Psoas muscle (tissue), 8 donors: ENCODE measurements around the gene SNED1. TPM values are rescaled to one million over a fixed set of nuclear protein-coding genes. Genes with fewer than 3 reads are reported as not detected.
A peak's percentile ranks its signal among the peaks of the same experiment; 100 is the strongest.

Source experiments
- ATAC-seq, 4 donors: fragments of 200-7000 bp; cut with Tn5 transposase; one replicate each; pipeline ENCODE4 v1.9.1; 2020; ENCODE audit warnings: moderate library complexity in 3 of 4, mild to moderate bottlenecking in 2 of 4
- DNase-seq, 2 donors: peaks; one replicate each; pipeline ENCODE4 v3.0.0-alpha.2; 2020
- H3K27ac ChIP-seq: fragments of 200-600 bp; one replicate; pipeline ENCODE4 v1.8.0; 2022
- H3K27me3 ChIP-seq, 3 donors: fragments of 200-600 bp in 1 of 3; one replicate each; pipeline versions ENCODE4 v1.6.1 to v1.8.0; 2013 to 2022; ENCODE audit warnings: low read length in 2 of 3, mild to moderate bottlenecking in 2 of 3, moderate library complexity in 1 of 3; ENCODE audit not compliant: insufficient read depth in 3 of 3
- H3K36me3 ChIP-seq, 2 donors: fragments of 200-600 bp in 1 of 2; one replicate each; pipeline versions ENCODE4 v1.6.1 to v1.8.0; 2013 to 2022; ENCODE audit warnings: low read depth in 1 of 2, mild to moderate bottlenecking in 1 of 2, moderate library complexity in 1 of 2; ENCODE audit not compliant: insufficient read depth in 1 of 2
- H3K4me1 ChIP-seq: fragments of 200-600 bp; one replicate; pipeline ENCODE4 v1.8.0; 2022
- H3K4me3 ChIP-seq: fragments of 200-600 bp; one replicate; pipeline ENCODE4 v1.8.0; 2022; ENCODE audit warnings: mild to moderate bottlenecking
- H3K9me3 ChIP-seq: fragments of 200-600 bp; one replicate; pipeline ENCODE4 v1.8.0; 2022
- WGBS, 3 donors: extraction: QIAGEN DNeasy Blood & Tissue Kit; methylation state at CpG; one replicate each; pipeline versions ENCODE4 v1.1.6 to v1.1.7; 2013; 5-methylcytosine and 5-hydroxymethylcytosine counted together
- intact Hi-C, 2 donors: fragments of 100-400 bp; cut with DNase I; formaldehyde crosslinking; loops; one replicate each; pipeline versions ENCODE4 v1.11.0 to v1.14.2; 2022
- polyA plus RNA-seq, 3 donors: library from polyadenylated mRNA; stranded (reverse); fragments of 200-250 nt; gene quantifications; one replicate each; pipeline ENCODE4 v1.2.3, GENCODE V29; 2013
- total RNA-seq, 4 donors: library from RNA; stranded (reverse); fragmentation: NEBNext Ultra II Directional in 2 of 4; extraction: Animal tissue kit (Norgen Biotek cat#: 25700) in 2 of 4; gene quantifications; one replicate each; pipeline versions ENCODE4 v1.2.1 to v1.2.4, GENCODE V29; 2021 to 2023
- TF ChIP-seq, protein P1 (sequence below): fragments of 200-600 bp; IDR thresholded peaks from one replicate; pipeline ENCODE4 v1.8.0; 2022; ENCODE audit warnings: antibody characterized with exemption
- donor health status: healthy with polysubstance abuse.
- donor health status: DM: no; HTN: no; CAD: no; lungs with moderate emphysema.
- donor health status: Bipolar disorder and iron deficiency.
- donor health status: healthy.
- donor health status: DM: yes; HTN: yes; CAD: no.
- donor health status: DM: no; HTN: no; CAD: no.
- donor health status: DM: no; HTN: no; CAD: no.
- donor health status: DM: yes; HTN: yes; CAD: no.

Gene SNED1
- total and polyA plus RNA-seq, 7 donors, result 7.8 to 36.9 (median 9.2) TPM

DNA sequence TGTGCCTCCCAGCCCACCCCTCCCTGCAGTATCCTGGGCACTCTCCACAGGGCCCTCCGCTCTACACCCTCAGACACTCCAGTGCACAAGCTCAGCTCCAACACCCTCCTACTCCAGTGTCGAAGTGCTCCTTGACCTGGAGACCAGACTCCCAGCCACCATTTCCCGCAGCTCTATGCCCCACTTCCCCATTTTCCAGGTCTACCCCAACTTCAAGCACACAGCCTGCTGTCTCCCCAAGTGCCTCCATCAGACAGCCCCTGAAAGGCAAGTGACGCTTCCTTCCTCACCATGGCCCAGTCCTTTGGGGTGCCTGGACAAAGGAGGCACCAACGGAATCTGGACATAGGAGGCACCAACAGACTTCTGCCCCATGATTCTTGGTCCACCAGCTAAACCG, 143.6 kb downstream of the SNED1 start:
- TF ChIP-seq, protein P1, sequence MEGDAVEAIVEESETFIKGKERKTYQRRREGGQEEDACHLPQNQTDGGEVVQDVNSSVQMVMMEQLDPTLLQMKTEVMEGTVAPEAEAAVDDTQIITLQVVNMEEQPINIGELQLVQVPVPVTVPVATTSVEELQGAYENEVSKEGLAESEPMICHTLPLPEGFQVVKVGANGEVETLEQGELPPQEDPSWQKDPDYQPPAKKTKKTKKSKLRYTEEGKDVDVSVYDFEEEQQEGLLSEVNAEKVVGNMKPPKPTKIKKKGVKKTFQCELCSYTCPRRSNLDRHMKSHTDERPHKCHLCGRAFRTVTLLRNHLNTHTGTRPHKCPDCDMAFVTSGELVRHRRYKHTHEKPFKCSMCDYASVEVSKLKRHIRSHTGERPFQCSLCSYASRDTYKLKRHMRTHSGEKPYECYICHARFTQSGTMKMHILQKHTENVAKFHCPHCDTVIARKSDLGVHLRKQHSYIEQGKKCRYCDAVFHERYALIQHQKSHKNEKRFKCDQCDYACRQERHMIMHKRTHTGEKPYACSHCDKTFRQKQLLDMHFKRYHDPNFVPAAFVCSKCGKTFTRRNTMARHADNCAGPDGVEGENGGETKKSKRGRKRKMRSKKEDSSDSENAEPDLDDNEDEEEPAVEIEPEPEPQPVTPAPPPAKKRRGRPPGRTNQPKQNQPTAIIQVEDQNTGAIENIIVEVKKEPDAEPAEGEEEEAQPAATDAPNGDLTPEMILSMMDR, result no peak
- no peaks in the 10 kb centered on the region for H3K9me3 ChIP-seq
- H3K4me1 ChIP-seq, result no peaks in the 10 kb centered on the region
- ATAC-seq, result no peak
- intact Hi-C loops, result no loop called here
- no peaks in the 10 kb centered on the region for H3K36me3 ChIP-seq
- no peaks in the 10 kb centered on the region for H3K27me3 ChIP-seq
- H3K27ac ChIP-seq, result no peak overlapping the region
- WGBS, 3 donors, result 93 to 98% (median 97%) methylated on average over 6 of the region's 6 CpGs
- peak in 1 of 2 donors; percentile 19 for DNase-seq
- H3K4me3 ChIP-seq, result no peak overlapping the region

DNA sequence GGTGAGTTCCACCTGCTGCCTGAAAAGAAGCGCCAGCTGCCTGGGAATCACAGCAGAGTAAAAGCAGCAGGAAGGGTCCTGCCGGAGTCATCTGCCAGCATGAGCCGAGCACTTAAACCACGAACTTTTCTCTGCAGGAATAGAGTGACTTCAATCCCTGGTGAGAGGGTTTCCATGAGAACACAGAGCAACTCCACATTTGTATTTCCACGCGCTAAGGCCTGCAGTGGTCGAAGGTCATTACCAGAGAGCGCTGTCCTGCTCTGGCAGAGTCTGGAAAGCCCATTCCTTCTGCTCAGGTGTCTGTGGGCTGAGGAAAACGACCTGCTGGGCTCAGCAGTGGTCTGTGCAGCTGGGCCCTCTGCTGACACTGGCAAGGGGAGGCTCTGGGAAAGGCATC, 144.2 kb downstream of the SNED1 start:
- WGBS, 3 donors, result 88 to 92% (median 91%) methylated on average over 9 of the region's 9 CpGs
- Histone ChIP-seq H3K9me3 (no peaks in the 10 kb centered on the region), H3K36me3 (no peaks in the 10 kb centered on the region), H3K27ac (no peak overlapping the region), H3K4me3 (no peak overlapping the region), H3K4me1 (no peaks in the 10 kb centered on the region), H3K27me3 (peaks cover 0 to under 1% (median 0%) of the 10 kb centered on the region in 3 donors)
- no peak for ATAC-seq
- DNase-seq, result peak in 1 of 2 donors; percentile 15
- intact Hi-C loops, result no loop called here
- TF ChIP-seq, protein P1, result no peak

Other genes with a start within 250 kb of the SNED1 start
- gene KIF1A, start 178.4 kb upstream of the SNED1 start, total RNA-seq, result 1 to 10 TPM in 1 of 4 donors, under 1 TPM in 1, not detected in 2; 0.18 to 1.2 TPM
- under 1 TPM; 0.01 to 0.12 (median 0.10) TPM for gene KIF1A, start 178.4 kb upstream of the SNED1 start, polyA plus RNA-seq
- under 1 TPM in 1 of 4 donors, not detected in 3; 0.30 TPM for gene AGXT, start 129.8 kb upstream of the SNED1 start, total RNA-seq
- gene AGXT, start 129.8 kb upstream of the SNED1 start, polyA plus RNA-seq, result 1 to 10 TPM in 1 of 3 donors, under 1 TPM in 1, not detected in 1; 0.11 to 1.3 TPM
- gene MAB21L4, start 102.5 kb upstream of the SNED1 start, total RNA-seq, result not detected
- not detected for gene MAB21L4, start 102.5 kb upstream of the SNED1 start, polyA plus RNA-seq
- not detected for gene CROCC2, start 92.3 kb upstream of the SNED1 start, total RNA-seq
- gene CROCC2, start 92.3 kb upstream of the SNED1 start, polyA plus RNA-seq, result under 1 TPM in 1 of 3 donors, not detected in 2; 0.01 TPM
- gene MTERF4, start 103.7 kb downstream of the SNED1 start, total RNA-seq, result 10 to 100 TPM; 27.3 to 39.0 (median 32.6) TPM
- 10 to 100 TPM; 31.8 to 48.0 (median 32.8) TPM for gene MTERF4, start 103.7 kb downstream of the SNED1 start, polyA plus RNA-seq
- 1 to 10 TPM in 2 of 4 donors, under 1 TPM in 2; 0.71 to 1.9 (median 1.2) TPM for gene PASK, start 150.9 kb downstream of the SNED1 start, total RNA-seq
- gene PASK, start 150.9 kb downstream of the SNED1 start, polyA plus RNA-seq, result 1 to 10 TPM in 1 of 3 donors, under 1 TPM in 2; 0.41 to 1.3 (median 0.44) TPM
- gene PPP1R7, start 151.8 kb downstream of the SNED1 start, total RNA-seq, result 10 to 100 TPM; 71.3 to 80.8 (median 72.2) TPM
- 100 to 1,000 TPM in 1 of 3 donors, 10 to 100 TPM in 2; 44.0 to 108 (median 74.6) TPM for gene PPP1R7, start 151.8 kb downstream of the SNED1 start, polyA plus RNA-seq
- 1 to 10 TPM in 1 of 4 donors, under 1 TPM in 3; 0.36 to 1.8 (median 0.64) TPM for gene ANO7, start 190.1 kb downstream of the SNED1 start, total RNA-seq
- under 1 TPM; 0.22 to 0.55 (median 0.34) TPM for gene ANO7, start 190.1 kb downstream of the SNED1 start, polyA plus RNA-seq